SK-N-SH treated with all-trans-retinoic acid at 6 μM for 48 hours (cell line): ENCODE results near the gene BRINP1.

Experiments used
- ARNTL ChIP-seq: fragments of 450-650 bp; formaldehyde crosslinking; IDR thresholded peaks from 2 replicates; pipeline ENCODE4 v1.5.0; 2020; ENCODE audit warnings: low read depth, mild to moderate bottlenecking, moderate library complexity, borderline replicate concordance
- CREB5 ChIP-seq: fragments of 250-450 bp; sonication (Bioruptor Pico); IDR thresholded peaks from 2 replicates; pipeline ENCODE4 v1.5.1; 2020; ENCODE audit warnings: low read depth, mild to moderate bottlenecking, moderate library complexity
- CSDC2 ChIP-seq: fragments of 250-450 bp; sonication (Bioruptor Pico); IDR thresholded peaks from 2 replicates; pipeline ENCODE4 v1.5.0; 2020; ENCODE audit warnings: mild to moderate bottlenecking, moderate library complexity
- ESRRG ChIP-seq: fragments of 250-450 bp; sonication (Bioruptor Pico); IDR thresholded peaks from 2 replicates; pipeline ENCODE4 v1.6.1; 2021; ENCODE audit warnings: mild to moderate bottlenecking
- PATZ1 ChIP-seq: fragments of 250-450 bp; sonication (Bioruptor Pico); IDR thresholded peaks from 2 replicates; pipeline ENCODE4 v1.8.0; 2020; ENCODE audit warnings: mild to moderate bottlenecking, moderate library complexity, borderline replicate concordance
- SNAI2 ChIP-seq: fragments of 250-450 bp; sonication (Bioruptor Pico); IDR thresholded peaks from 2 replicates; pipeline ENCODE4 v1.5.0; 2020; ENCODE audit warnings: mild to moderate bottlenecking, moderate library complexity
- TCF4 ChIP-seq: fragments of 250-450 bp; sonication (Bioruptor Pico); IDR thresholded peaks from 2 replicates; pipeline ENCODE4 v1.8.0; 2021; ENCODE audit warnings: mild to moderate bottlenecking, moderate library complexity, borderline replicate concordance
- ZFP3 ChIP-seq: fragments of 250-450 bp; sonication (Bioruptor Pico); IDR thresholded peaks from 2 replicates; pipeline ENCODE4 v1.5.0; 2020; ENCODE audit warnings: mild to moderate bottlenecking, moderate library complexity
- ZNF565 ChIP-seq: fragments of 450-650 bp; formaldehyde crosslinking; conservative IDR thresholded peaks from 2 replicates; pipeline ENCODE4 v1.5.0; 2020; ENCODE audit warnings: low read depth, mild to moderate bottlenecking, moderate library complexity
- TF ChIP-seq, protein P1 (sequence below): fragments of 250-450 bp; sonication (Bioruptor Pico); IDR thresholded peaks from 2 replicates; pipeline ENCODE4 v1.5.0; 2020; ENCODE audit warnings: mild to moderate bottlenecking, moderate library complexity

- TF ChIP-seq ARNTL (CRISPR knock-in tag) (no peak), CREB5 (CRISPR knock-in tag) (no peak), PATZ1 (CRISPR knock-in tag) (no peak), SNAI2 (CRISPR knock-in tag) (no peak), TCF4 (CRISPR knock-in tag) (no peak), CSDC2 (CRISPR knock-in tag) (no peak), ZFP3 (CRISPR knock-in tag) (no peak), ESRRG (CRISPR knock-in tag) (no peak), ZNF565 (no peak)
- TF ChIP-seq, protein P1, sequence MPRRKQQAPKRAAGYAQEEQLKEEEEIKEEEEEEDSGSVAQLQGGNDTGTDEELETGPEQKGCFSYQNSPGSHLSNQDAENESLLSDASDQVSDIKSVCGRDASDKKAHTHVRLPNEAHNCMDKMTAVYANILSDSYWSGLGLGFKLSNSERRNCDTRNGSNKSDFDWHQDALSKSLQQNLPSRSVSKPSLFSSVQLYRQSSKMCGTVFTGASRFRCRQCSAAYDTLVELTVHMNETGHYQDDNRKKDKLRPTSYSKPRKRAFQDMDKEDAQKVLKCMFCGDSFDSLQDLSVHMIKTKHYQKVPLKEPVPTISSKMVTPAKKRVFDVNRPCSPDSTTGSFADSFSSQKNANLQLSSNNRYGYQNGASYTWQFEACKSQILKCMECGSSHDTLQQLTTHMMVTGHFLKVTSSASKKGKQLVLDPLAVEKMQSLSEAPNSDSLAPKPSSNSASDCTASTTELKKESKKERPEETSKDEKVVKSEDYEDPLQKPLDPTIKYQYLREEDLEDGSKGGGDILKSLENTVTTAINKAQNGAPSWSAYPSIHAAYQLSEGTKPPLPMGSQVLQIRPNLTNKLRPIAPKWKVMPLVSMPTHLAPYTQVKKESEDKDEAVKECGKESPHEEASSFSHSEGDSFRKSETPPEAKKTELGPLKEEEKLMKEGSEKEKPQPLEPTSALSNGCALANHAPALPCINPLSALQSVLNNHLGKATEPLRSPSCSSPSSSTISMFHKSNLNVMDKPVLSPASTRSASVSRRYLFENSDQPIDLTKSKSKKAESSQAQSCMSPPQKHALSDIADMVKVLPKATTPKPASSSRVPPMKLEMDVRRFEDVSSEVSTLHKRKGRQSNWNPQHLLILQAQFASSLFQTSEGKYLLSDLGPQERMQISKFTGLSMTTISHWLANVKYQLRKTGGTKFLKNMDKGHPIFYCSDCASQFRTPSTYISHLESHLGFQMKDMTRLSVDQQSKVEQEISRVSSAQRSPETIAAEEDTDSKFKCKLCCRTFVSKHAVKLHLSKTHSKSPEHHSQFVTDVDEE (CRISPR knock-in tag): no peak
These were observed 209.8 kb downstream of the BRINP1 start for GRCh38 chr9:119159386-119159785.
